K562 (cell line): ENCODE measurements around the gene CBX8. TPM values are rescaled to one million over a fixed set of nuclear protein-coding genes. Genes with fewer than 3 reads are reported as not detected.
A peak's percentile ranks its signal among the peaks of the same experiment; 100 is the strongest.

Experiments used
- GTF2E2 ChIP-seq: fragments of 200-800 bp; sonication (Bioruptor generic); IDR thresholded peaks from 2 replicates; pipeline ENCODE4 v1.6.1; 2016; ENCODE audit warnings: missing genetic modification characterization, missing compliant biosample characterization
- KDM1A ChIP-seq, 2 experiments: fragments of 450-650 bp; IDR thresholded peaks; 2 replicates each; pipeline ENCODE4 v1.6.1; 2016; ENCODE audit warnings: mild to moderate bottlenecking in 2 of 2
- MAFK ChIP-seq: IDR thresholded peaks from 2 replicates; pipeline ENCODE4 v1.6.1; 2011; ENCODE audit warnings: low read length, improper control_type of control experiment
- PRPF4 ChIP-seq: fragments of 200-400 bp; formaldehyde crosslinking; IDR thresholded peaks from one replicate; pipeline ENCODE4 v1.6.1; 2017; ENCODE audit warnings: low read length, low read depth, mild to moderate bottlenecking; ENCODE audit not compliant: insufficient read depth, poor library complexity, severe bottlenecking
- RHOXF2B ChIP-seq: fragments of 250-450 bp; sonication (Bioruptor Pico); conservative IDR thresholded peaks from 2 replicates; pipeline ENCODE4 v1.5.1; 2021
- RNF2 ChIP-seq: sonication (generic); IDR thresholded peaks from 2 replicates; pipeline ENCODE4 v1.6.1; 2016
- ZFP1 ChIP-seq: fragments of 450-650 bp; formaldehyde crosslinking; IDR thresholded peaks from 2 replicates; pipeline ENCODE4 v1.4.0; 2020; ENCODE audit warnings: mild to moderate bottlenecking, mixed read lengths
- ZNF24 ChIP-seq: fragments of 450-650 bp; IDR thresholded peaks from 2 replicates; pipeline ENCODE4 v1.6.1; 2016
- polyA plus RNA-seq, 8 experiments: library from polyadenylated mRNA; depleted of rRNA in 4 of 8; stranded (reverse) in 5 of 8; unstranded in 3 of 8; fragments of >200 nt; fragmentation: Nextera tagmentation in 2 of 8; fragmentation: Illumina TruSeq in 1 of 8; extraction: Ambion mirVana in 2 of 8; extraction: Trizol in 1 of 8; gene quantifications; 2 replicates each; pipeline versions ENCODE4 v1.2.1 to v1.2.3, GENCODE V29; 2011 to 2014; ENCODE audit warnings: inconsistent platforms in 1 of 8, missing spikeins in 1 of 8
- total RNA-seq, 7 experiments: library from RNA; depleted of rRNA in 6 of 7; stranded (reverse); fragments of >200 nt in 6 of 7; fragmentation: Illumina TruSeq in 2 of 7; extraction: Trizol in 2 of 7; gene quantifications; 2 replicates each; pipeline versions ENCODE4 v1.2.1 to v1.2.3, GENCODE V29; 2011 to 2021; ENCODE audit warnings: low replicate concordance in 1 of 7
- TF ChIP-seq, protein P1 (sequence below), 2 experiments: fragments of 450-650 bp in 1 of 2; sonication (generic) in 1 of 2; formaldehyde crosslinking in 1 of 2; IDR thresholded peaks; 2 replicates each; pipeline versions ENCODE4 v1.7.1 to v1.9.0; 2016 to 2022; ENCODE audit warnings: inconsistent platforms in 1 of 2, mild to moderate bottlenecking in 1 of 2, missing genetic modification reagents in 1 of 2
- TF ChIP-seq, protein P2 (sequence below): fragments of 200-800 bp; sonication (Bioruptor generic); IDR thresholded peaks from 2 replicates; pipeline ENCODE4 v1.6.1; 2016; ENCODE audit warnings: missing genetic modification characterization, missing compliant biosample characterization
- TF ChIP-seq, protein P3 (sequence below): fragments of 250-450 bp; sonication (Bioruptor Pico); IDR thresholded peaks from 2 replicates; pipeline ENCODE4 v1.8.0; 2022; ENCODE audit warnings: inconsistent platforms, mild to moderate bottlenecking, moderate library complexity, borderline replicate concordance

CBX8 gene
- total and polyA plus RNA-seq, 9 of the 15 experiments (the other 6 are each of a cell fraction or from before 2014, with no cell fraction given): 0.08 to 11.9 (median 2.6) TPM

DNA sequence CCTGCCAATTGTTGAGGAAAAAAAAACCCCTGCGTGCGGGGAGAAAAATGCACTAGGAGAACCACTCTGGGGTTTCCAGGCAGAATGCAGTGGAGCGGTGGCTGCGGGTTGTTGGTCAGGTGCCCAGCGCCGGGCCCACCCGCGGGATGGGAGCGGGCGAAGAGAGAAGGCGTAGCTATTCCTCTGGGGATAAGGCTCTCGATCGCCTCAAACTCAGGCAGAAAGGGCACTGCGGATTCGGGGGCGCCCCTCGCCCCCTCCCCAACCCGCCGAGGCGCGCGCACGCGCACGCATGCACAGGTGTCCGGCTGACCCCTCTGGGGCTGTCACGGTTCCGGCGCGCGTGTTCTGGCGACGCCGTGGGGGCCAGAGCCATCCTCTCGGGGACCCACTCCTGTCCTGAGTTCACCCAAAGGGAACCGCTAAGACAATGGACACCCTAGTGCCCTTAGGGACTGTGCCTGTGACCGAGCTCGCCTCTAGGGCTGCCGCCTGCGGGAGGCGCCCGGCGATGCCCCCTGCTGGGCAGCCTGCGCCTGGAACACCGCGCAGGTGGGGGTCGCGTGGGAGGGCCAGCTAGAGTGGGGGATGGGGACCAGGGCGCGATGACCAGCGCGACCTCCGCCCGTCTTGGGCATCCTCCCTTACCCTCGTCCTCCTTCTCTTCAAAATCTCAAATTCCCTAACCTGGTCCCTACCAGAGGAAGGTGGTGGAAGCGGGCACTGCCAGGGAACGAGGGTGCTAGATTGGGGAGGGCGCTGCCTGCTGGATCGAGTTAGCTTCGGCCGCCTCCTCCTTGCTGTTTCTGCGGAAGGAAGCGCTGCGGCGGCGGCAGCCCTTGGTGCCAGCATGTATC lies 14.4 kb upstream of the CBX8 start (continued):
- TF ChIP-seq, protein P1, sequence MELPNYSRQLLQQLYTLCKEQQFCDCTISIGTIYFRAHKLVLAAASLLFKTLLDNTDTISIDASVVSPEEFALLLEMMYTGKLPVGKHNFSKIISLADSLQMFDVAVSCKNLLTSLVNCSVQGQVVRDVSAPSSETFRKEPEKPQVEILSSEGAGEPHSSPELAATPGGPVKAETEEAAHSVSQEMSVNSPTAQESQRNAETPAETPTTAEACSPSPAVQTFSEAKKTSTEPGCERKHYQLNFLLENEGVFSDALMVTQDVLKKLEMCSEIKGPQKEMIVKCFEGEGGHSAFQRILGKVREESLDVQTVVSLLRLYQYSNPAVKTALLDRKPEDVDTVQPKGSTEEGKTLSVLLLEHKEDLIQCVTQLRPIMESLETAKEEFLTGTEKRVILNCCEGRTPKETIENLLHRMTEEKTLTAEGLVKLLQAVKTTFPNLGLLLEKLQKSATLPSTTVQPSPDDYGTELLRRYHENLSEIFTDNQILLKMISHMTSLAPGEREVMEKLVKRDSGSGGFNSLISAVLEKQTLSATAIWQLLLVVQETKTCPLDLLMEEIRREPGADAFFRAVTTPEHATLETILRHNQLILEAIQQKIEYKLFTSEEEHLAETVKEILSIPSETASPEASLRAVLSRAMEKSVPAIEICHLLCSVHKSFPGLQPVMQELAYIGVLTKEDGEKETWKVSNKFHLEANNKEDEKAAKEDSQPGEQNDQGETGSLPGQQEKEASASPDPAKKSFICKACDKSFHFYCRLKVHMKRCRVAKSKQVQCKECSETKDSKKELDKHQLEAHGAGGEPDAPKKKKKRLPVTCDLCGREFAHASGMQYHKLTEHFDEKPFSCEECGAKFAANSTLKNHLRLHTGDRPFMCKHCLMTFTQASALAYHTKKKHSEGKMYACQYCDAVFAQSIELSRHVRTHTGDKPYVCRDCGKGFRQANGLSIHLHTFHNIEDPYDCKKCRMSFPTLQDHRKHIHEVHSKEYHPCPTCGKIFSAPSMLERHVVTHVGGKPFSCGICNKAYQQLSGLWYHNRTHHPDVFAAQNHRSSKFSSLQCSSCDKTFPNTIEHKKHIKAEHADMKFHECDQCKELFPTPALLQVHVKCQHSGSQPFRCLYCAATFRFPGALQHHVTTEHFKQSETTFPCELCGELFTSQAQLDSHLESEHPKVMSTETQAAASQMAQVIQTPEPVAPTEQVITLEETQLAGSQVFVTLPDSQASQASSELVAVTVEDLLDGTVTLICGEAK (IDR thresholded peaks at IDR 0.05): 0 out of 2 replicates have a peak, but pooled peaks have one; percentile 19
- TF ChIP-seq, protein P1 (CRISPR knock-in tag; IDR thresholded peaks at IDR 0.05): no peak
- TF ChIP-seq RHOXF2B (CRISPR knock-in tag) (no peak), KDM1A (IDR thresholded peaks at IDR 0.05) (peak in 1 of 2 experiments; percentile 69; a peak in 1 of 4 replicates), PRPF4 (peak; percentile 61), ZFP1 (CRISPR knock-in tag) (no peak), MAFK (no peak), ZNF24 (0 out of 2 replicates have a peak, but pooled peaks have one; percentile 21), RNF2 (peak; percentile 59; the same call in 1 of the 2 replicates), GTF2E2 (tag) (no peak)
- TF ChIP-seq, protein P2, sequence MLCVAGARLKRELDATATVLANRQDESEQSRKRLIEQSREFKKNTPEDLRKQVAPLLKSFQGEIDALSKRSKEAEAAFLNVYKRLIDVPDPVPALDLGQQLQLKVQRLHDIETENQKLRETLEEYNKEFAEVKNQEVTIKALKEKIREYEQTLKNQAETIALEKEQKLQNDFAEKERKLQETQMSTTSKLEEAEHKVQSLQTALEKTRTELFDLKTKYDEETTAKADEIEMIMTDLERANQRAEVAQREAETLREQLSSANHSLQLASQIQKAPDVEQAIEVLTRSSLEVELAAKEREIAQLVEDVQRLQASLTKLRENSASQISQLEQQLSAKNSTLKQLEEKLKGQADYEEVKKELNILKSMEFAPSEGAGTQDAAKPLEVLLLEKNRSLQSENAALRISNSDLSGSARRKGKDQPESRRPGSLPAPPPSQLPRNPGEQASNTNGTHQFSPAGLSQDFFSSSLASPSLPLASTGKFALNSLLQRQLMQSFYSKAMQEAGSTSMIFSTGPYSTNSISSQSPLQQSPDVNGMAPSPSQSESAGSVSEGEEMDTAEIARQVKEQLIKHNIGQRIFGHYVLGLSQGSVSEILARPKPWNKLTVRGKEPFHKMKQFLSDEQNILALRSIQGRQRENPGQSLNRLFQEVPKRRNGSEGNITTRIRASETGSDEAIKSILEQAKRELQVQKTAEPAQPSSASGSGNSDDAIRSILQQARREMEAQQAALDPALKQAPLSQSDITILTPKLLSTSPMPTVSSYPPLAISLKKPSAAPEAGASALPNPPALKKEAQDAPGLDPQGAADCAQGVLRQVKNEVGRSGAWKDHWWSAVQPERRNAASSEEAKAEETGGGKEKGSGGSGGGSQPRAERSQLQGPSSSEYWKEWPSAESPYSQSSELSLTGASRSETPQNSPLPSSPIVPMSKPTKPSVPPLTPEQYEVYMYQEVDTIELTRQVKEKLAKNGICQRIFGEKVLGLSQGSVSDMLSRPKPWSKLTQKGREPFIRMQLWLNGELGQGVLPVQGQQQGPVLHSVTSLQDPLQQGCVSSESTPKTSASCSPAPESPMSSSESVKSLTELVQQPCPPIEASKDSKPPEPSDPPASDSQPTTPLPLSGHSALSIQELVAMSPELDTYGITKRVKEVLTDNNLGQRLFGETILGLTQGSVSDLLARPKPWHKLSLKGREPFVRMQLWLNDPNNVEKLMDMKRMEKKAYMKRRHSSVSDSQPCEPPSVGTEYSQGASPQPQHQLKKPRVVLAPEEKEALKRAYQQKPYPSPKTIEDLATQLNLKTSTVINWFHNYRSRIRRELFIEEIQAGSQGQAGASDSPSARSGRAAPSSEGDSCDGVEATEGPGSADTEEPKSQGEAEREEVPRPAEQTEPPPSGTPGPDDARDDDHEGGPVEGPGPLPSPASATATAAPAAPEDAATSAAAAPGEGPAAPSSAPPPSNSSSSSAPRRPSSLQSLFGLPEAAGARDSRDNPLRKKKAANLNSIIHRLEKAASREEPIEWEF (CRISPR knock-in tag): no peak
- TF ChIP-seq, protein P3, sequence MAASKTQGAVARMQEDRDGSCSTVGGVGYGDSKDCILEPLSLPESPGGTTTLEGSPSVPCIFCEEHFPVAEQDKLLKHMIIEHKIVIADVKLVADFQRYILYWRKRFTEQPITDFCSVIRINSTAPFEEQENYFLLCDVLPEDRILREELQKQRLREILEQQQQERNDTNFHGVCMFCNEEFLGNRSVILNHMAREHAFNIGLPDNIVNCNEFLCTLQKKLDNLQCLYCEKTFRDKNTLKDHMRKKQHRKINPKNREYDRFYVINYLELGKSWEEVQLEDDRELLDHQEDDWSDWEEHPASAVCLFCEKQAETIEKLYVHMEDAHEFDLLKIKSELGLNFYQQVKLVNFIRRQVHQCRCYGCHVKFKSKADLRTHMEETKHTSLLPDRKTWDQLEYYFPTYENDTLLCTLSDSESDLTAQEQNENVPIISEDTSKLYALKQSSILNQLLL (CRISPR knock-in tag): no peak
